HL-60/S4 treated with phorbol 12-myristate 13-acetate at 8.2 ng/mL for 4 days and 3 days (cell line): ENCODE measurements around the gene PABPN1.
"Not testable (repeated sequence)": the region's sequence is repeated elsewhere in the genome, so short reads cannot be mapped to it uniquely, and the experiment has no call there.

Source experiments
- in situ Hi-C: fragments of 300-500 bp; cut with MboI; formaldehyde crosslinking; loops from 2 replicates; pipeline ENCODE4 v1.15.0; 2022; ENCODE audit warnings: low sequenced_read_pairs

The PABPN1 gene

GRCh38 chr14:23320584-23321571 is at the start of gene PABPN1:
TSS of gene PABPN1 (plus strand) at chr14:23321457. CDS start at chr14:23321470, 13 bp downstream.
- in situ Hi-C loops, result no loop called here

- in situ Hi-C loops, result no loop called here
Observed at GRCh38 chr14:23275412-23275811, 45.8 kb upstream of the PABPN1 start.

GRCh38 chr14:23277189-23277588 is 44.1 kb upstream of the PABPN1 start:
- in situ Hi-C loops, result no loop called here

- in situ Hi-C loops, result not testable (repeated sequence)
Observed at GRCh38 chr14:23277928-23278327, 43.3 kb upstream of the PABPN1 start.

- in situ Hi-C loops, result no loop called here
Observed at GRCh38 chr14:23281247-23281646, 40.0 kb upstream of the PABPN1 start.

GRCh38 chr14:23284654-23285529 is 36.4 kb upstream of the PABPN1 start:
- in situ Hi-C loops, result no loop called here

- in situ Hi-C loops, result no loop called here
Observed at GRCh38 chr14:23285530-23286019, 35.7 kb upstream of the PABPN1 start.

GRCh38 chr14:23286020-23286901 is 35.0 kb upstream of the PABPN1 start, which contains the start of gene HOMEZ:
TSS of gene HOMEZ (minus strand) at chr14:23286132. CDS start at chr14:23285952, 180 bp downstream.
- in situ Hi-C loops, result no loop called here

GRCh38 chr14:23286902-23287479 is 34.3 kb upstream of the PABPN1 start:
- in situ Hi-C loops, result no loop called here

GRCh38 chr14:23294734-23295561 is 26.3 kb upstream of the PABPN1 start:
- in situ Hi-C loops, result no loop called here

- in situ Hi-C loops, result no loop called here
Observed at GRCh38 chr14:23296012-23296777, 25.1 kb upstream of the PABPN1 start.

- in situ Hi-C loops, result no loop called here
Observed at GRCh38 chr14:23297096-23297495, 24.2 kb upstream of the PABPN1 start.

- in situ Hi-C loops, result no loop called here
Observed at GRCh38 chr14:23297611-23298277, 23.5 kb upstream of the PABPN1 start.

- in situ Hi-C loops, result no loop called here
Observed at GRCh38 chr14:23299211-23299957, 21.9 kb upstream of the PABPN1 start.

GRCh38 chr14:23299986-23300686 is 21.1 kb upstream of the PABPN1 start:
- in situ Hi-C loops, result no loop called here

- in situ Hi-C loops, result no loop called here
Observed at GRCh38 chr14:23300687-23301223, 20.5 kb upstream of the PABPN1 start.
